Measurements from ENCODE around the gene MAFG. TPM values are rescaled to one million over a fixed set of nuclear protein-coding genes. Genes with fewer than 3 reads are reported as not detected.
A peak's percentile ranks its signal among the peaks of the same experiment; 100 is the strongest.

MAFG gene
- total RNA-seq, 6 donors from 2014 or later, result 23.0 to 46.4 (median 28.8) TPM

DNA sequence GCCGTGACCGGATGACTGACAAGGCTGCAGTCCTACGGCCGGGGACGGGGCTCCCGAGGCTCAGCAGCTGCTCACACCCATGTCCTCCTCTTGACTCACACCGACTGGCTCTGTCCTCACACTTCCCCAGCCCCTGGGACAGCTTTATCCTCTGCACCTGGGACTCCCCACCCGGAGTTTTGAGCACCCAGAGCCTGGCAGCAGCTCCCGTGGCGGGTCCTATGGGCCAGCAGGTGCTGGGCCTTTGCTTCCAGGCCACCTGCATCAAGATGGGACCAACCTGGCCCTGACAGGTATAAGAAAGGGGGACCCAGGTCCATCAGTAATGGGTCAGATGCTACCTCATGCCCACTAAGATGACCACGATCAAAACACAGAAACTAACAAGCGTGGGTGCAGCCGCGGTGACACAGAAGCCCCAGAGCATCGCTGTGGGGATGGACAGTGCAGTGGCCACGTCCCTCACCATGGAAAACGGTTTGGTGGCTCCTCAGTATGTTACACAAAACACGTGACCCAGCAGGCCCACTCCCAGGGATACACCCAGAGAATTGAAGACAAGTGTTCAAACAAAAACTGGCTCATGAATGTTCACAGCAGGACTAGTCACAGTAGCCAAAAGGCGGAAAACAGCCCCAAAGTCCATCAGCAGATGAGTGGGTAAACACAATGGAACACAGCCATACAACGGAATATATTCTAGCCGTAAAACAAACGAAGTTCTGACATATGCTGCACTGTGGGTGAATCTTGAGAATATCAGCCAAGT lies 36.7 kb upstream of the MAFG start:
- no peak for TF ChIP-seq POLR2AphosphoS5 (IDR thresholded peaks at IDR 0.05)
- TF ChIP-seq POLR2A (IDR thresholded peaks at IDR 0.05), result no peak
- TF ChIP-seq EP300 (IDR thresholded peaks at IDR 0.05), result no peak
- TF ChIP-seq, protein P1, sequence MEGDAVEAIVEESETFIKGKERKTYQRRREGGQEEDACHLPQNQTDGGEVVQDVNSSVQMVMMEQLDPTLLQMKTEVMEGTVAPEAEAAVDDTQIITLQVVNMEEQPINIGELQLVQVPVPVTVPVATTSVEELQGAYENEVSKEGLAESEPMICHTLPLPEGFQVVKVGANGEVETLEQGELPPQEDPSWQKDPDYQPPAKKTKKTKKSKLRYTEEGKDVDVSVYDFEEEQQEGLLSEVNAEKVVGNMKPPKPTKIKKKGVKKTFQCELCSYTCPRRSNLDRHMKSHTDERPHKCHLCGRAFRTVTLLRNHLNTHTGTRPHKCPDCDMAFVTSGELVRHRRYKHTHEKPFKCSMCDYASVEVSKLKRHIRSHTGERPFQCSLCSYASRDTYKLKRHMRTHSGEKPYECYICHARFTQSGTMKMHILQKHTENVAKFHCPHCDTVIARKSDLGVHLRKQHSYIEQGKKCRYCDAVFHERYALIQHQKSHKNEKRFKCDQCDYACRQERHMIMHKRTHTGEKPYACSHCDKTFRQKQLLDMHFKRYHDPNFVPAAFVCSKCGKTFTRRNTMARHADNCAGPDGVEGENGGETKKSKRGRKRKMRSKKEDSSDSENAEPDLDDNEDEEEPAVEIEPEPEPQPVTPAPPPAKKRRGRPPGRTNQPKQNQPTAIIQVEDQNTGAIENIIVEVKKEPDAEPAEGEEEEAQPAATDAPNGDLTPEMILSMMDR (IDR thresholded peaks at IDR 0.05), result no peak
- WGBS, 2 donors, result 75 to 85% methylated on average over 22 of the region's 22 CpGs
- peak in 1 of 2 donors; percentile 62 for DNase-seq
- no peaks in the 10 kb centered on the region for H3K36me3 ChIP-seq
- H3K27me3 ChIP-seq, result peaks cover 1 to 34% (median 15%) of the 10 kb centered on the region in 4 donors
- no peaks in the 10 kb centered on the region for H3K9me3 ChIP-seq
- no peak overlapping the region for H3K27ac ChIP-seq
- no peak for ATAC-seq (ENCODE audit: low FRiP score in 2 of 2)
- no peak overlapping the region for H3K4me3 ChIP-seq
- H3K4me1 ChIP-seq, result peaks cover 30 to 66% (median 39%) of the 10 kb centered on the region in 4 donors

DNA sequence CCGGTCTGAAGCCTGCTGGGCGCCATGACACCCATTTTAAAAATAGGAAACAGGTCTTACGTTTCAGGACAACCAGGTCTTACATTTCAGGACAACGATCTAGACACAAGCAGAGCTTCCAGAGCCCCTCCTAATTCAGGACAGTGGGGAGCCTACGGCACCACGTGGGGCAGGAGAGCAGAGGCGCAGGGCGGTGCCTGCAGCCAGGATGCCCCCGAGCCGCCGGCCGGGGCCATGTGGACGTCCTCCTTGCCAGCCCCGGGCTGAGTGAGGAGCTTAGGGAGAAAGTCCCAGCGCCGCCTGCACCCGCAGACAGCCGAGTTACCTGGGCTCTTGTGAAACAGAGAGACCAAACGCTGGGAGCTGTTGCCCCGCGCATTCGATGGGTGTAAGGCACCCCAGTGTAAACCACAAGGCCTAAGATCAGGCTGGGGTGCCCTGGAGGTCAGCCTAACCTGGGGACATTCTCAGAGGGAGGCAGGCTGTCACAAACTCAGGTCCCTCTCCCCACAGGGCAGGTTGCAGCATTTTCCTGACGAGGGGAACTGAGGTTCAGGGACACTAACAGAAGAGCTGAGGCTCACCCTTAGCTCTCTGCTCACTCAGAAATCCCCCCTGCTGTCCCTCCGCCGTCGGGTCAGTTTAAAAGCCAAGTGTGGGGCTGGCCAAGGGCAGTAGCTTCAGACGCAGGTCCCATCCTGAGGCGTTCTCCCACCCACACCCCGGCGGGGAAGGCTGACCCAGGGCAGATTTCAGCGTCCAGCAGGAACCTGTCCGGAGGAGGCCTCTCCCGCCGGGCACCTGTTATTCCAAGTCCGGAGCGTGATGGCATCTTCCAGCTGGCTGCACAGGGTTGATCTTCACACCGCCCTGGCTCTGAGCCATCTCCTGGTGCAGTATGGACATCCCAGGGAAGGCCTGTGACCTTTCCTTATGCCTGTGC lies 35.2 kb upstream of the MAFG start:
- Histone ChIP-seq H3K36me3 (no peaks in the 10 kb centered on the region), H3K4me1 (peaks cover 24 to 58% (median 33%) of the 10 kb centered on the region in 4 donors), H3K27ac (no peak overlapping the region), H3K27me3 (peaks cover 1 to 43% (median 17%) of the 10 kb centered on the region in 4 donors), H3K9me3 (no peaks in the 10 kb centered on the region), H3K4me3 (no peak overlapping the region)
- 65 to 68% methylated on average over 10 to 37 of the region's 37 CpGs for WGBS, 2 donors
- DNase-seq (peak in 1 of 2 donors; percentile 76), ATAC-seq (ENCODE audit: low FRiP score in 2 of 2) (no peak)
- TF ChIP-seq POLR2A (IDR thresholded peaks at IDR 0.05) (no peak), POLR2AphosphoS5 (IDR thresholded peaks at IDR 0.05) (no peak), EP300 (IDR thresholded peaks at IDR 0.05) (no peak)
- TF ChIP-seq, protein P1 (IDR thresholded peaks at IDR 0.05), result no peak

DNA sequence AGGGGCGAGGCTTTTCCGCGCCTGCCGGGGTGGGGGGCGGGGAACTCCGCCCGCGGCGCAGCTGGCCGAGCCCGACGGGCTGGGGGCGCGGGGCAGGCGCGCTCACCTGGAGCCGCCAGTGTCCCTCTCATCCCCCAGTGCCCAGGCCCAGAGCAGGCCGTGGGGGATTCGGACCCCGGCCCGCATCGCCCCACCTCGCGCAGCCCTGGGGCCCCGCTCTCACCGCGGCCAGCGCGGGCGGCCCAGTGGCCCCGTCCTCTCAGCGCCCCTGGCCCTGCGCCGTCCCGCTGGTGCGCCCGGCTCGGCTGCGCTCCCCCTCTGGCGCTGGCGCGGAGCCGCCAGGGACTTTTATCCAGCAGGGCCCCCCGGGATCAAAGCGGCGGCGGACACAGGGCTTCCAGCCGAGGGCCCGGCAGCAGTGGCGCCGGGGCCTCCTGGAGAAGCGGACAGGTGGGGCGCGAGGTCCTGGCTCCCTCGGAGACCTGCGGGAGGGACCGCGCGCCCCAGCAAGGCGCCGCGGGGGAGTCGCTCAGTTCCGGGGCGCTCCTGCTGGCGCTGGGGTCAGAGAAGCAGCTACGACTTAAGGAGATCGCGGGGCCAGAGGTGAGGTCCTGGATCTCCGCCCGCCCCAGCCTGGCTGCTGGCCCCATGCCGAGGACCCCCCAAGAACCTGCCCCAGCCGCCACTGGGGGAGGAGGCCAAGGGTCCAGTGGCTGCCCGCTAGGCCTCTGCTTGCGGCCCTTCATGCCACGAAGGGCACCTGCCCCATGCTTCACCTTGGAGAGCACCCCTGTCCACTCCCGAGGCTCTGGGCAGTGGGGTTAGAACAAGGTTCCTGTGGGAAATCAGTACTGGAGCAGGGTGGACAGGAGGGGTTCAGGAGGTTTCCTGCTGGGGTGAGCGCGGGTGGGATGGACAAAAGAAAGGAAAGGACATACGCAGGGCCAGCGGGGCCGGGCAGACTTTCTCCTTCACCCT lies 34.3 kb upstream of the MAFG start:
- no peaks in the 10 kb centered on the region for H3K9me3 ChIP-seq
- no peaks in the 10 kb centered on the region for H3K36me3 ChIP-seq
- H3K4me3 ChIP-seq, result peak overlapping the region in 3 of 4 donors; percentile 29 to 57 (median 50)
- peak in 1 of 2 donors; percentile 83 for DNase-seq
- ATAC-seq (ENCODE audit: low FRiP score in 2 of 2), result no peak
- H3K4me1 ChIP-seq, result peaks cover 14 to 49% (median 24%) of the 10 kb centered on the region in 4 donors
- peaks cover 1 to 43% (median 17%) of the 10 kb centered on the region in 4 donors for H3K27me3 ChIP-seq
- 49 to 80% methylated on average over 6 to 11 of the region's 82 CpGs for whole genome bisulfite sequencing, 2 donors
- TF ChIP-seq, protein P1 (IDR thresholded peaks at IDR 0.05), result no peak
- no peak for TF ChIP-seq POLR2A (IDR thresholded peaks at IDR 0.05)
- TF ChIP-seq EP300 (IDR thresholded peaks at IDR 0.05), result no peak
- TF ChIP-seq POLR2AphosphoS5 (IDR thresholded peaks at IDR 0.05), result no peak
- H3K27ac ChIP-seq, result no peak overlapping the region

DNA sequence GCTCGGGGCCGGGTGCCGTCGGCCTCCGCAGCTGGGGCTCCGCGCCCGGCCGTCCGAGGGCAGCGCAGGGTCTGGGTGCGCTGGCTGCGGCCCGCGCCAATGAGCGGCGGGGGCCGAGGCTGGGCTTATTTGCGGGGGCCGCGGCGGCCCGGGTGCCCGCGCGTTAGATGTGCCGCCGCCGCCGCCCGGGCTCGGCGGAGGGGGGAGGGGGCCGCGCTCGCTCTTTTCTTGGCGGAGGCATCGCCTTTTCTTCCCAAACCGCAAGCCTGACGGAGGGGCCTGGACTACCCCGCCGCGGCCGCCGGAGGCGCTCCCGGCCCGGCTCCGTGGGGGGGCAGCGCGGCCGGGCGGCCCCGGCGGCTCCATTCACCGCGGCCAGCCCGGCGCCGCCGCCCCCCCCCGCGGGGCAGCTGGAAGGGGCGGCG lies 33.6 kb upstream of the MAFG start, which contains the start of gene NOTUM:
Gene NOTUM, minus strand, starts transcription at position 101 of the 425 bp plus-strand sequence. CDS start 278 bp downstream, outside the sequence.
- Histone ChIP-seq H3K36me3 (no peaks in the 10 kb centered on the region), H3K9me3 (no peaks in the 10 kb centered on the region), H3K27ac (peak within 1 kb of the TSS in 1 of 4 donors; percentile 49), H3K4me3 (peak within 1 kb of the TSS in 3 of 4 donors; percentile 50 to 57 (median 52)), H3K27me3 (peaks cover 1 to 43% (median 17%) of the 10 kb centered on the region in 4 donors), H3K4me1 (peaks cover 14 to 42% (median 21%) of the 10 kb centered on the region in 4 donors)
- DNase-seq (peak in 1 of 2 donors; percentile 89), ATAC-seq (ENCODE audit: low FRiP score in 2 of 2) (peak in 1 of 2 donors; percentile 46)
- WGBS, 2 donors, result 0% methylated on average over 4 of the region's 65 CpGs; no CpG with 5 or more reads in 1 of the 2 donors
- TF ChIP-seq, protein P1 (IDR thresholded peaks at IDR 0.05), result peak in 5 of 6 experiments; percentile 34 to 64 (median 43)
- no peak for TF ChIP-seq POLR2AphosphoS5 (IDR thresholded peaks at IDR 0.05)

Data from upper lobe of left lung (tissue), 6 donors.